ENCODE results near the gene PALB2. TPM values are rescaled to one million over a fixed set of nuclear protein-coding genes. Genes with fewer than 3 reads are reported as not detected.

PALB2 gene
- total RNA-seq, 2 experiments from 2014 or later = 3.8 to 5.1 TPM

GRCh38 chr16:23608194-23608593 lies 32.9 kb downstream of the PALB2 start:
- H3K27ac Mint-ChIP-seq = no peak overlapping the region
- ChIA-PET CTCF (no interaction called here), POLR2A (no interaction called here)
- H3K9me3 Mint-ChIP-seq = no peaks in the 10 kb centered on the region
- no peaks in the 10 kb centered on the region for H3K9me3 ChIP-seq (ENCODE audit: control insufficient read depth in 1 of 2, insufficient read depth in 1 of 2, low read length in 2 of 2)
- H3K27me3 ChIP-seq (ENCODE audit: control insufficient read depth in 1 of 2, insufficient read depth in 2 of 2, low read length in 2 of 2) = no peaks in the 10 kb centered on the region
- no peak for TF ChIP-seq CTCF (IDR thresholded peaks at IDR 0.05)
- intact Hi-C loops (cut with DNase I, micrococcal nuclease) = no loop called here
- ATAC-seq (ENCODE audit: poor library complexity) = no peak
- peaks cover 25% of the 10 kb centered on the region for H3K36me3 ChIP-seq (ENCODE audit: insufficient read depth, low read length)
- no peaks in the 10 kb centered on the region for H3K4me1 Mint-ChIP-seq (ENCODE audit: low read depth)
- no peak overlapping the region for H3K4me3 ChIP-seq (ENCODE audit: low read length)
- H3K36me3 Mint-ChIP-seq (ENCODE audit: low read depth) = peaks cover 37% of the 10 kb centered on the region
- H3K27me3 Mint-ChIP-seq = no peaks in the 10 kb centered on the region
- no peak for DNase-seq
- no peaks in the 10 kb centered on the region for H3K4me1 ChIP-seq (ENCODE audit: insufficient read depth, low read length)
- H3K27ac ChIP-seq (ENCODE audit: low read depth in 1 of 2, low read length in 2 of 2) = no peak overlapping the region
- no peak overlapping the region for H3K4me3 Mint-ChIP-seq

GRCh38 chr16:23607726-23608125 lies 33.4 kb downstream of the PALB2 start:
- H3K4me1 Mint-ChIP-seq (ENCODE audit: low read depth) = no peaks in the 10 kb centered on the region
- Histone ChIP-seq H3K27me3 (ENCODE audit: control insufficient read depth in 1 of 2, insufficient read depth in 2 of 2, low read length in 2 of 2) (no peaks in the 10 kb centered on the region), H3K4me1 (ENCODE audit: insufficient read depth, low read length) (no peaks in the 10 kb centered on the region), H3K9me3 (ENCODE audit: control insufficient read depth in 1 of 2, insufficient read depth in 1 of 2, low read length in 2 of 2) (no peaks in the 10 kb centered on the region), H3K4me3 (ENCODE audit: low read length) (no peak overlapping the region), H3K27ac (ENCODE audit: low read depth in 1 of 2, low read length in 2 of 2) (no peak overlapping the region), H3K36me3 (ENCODE audit: insufficient read depth, low read length) (peaks cover 25% of the 10 kb centered on the region)
- CTCF ChIA-PET = interaction anchor here (0.7 kb wide), 1 partner anchor 78 kb away, joined by 3 read pairs; no protein-coding TSS in a partner anchor
- H3K36me3 Mint-ChIP-seq (ENCODE audit: low read depth) = peaks cover 40% of the 10 kb centered on the region
- no peak for ATAC-seq (ENCODE audit: poor library complexity)
- no peak overlapping the region for H3K27ac Mint-ChIP-seq
- no peak for TF ChIP-seq CTCF (IDR thresholded peaks at IDR 0.05)
- intact Hi-C loops (cut with DNase I, micrococcal nuclease) = no loop called here
- H3K9me3 Mint-ChIP-seq = no peaks in the 10 kb centered on the region
- no peaks in the 10 kb centered on the region for H3K27me3 Mint-ChIP-seq
- DNase-seq = no peak
- POLR2A ChIA-PET = no interaction called here
- H3K4me3 Mint-ChIP-seq = no peak overlapping the region

GRCh38 chr16:23597003-23597756 lies 43.9 kb downstream of the PALB2 start:
- CTCF ChIA-PET = interaction anchor here (0.7 to 1.7 kb wide), 7 partner anchors 15 to 144 kb away, joined by 3 to 13 read pairs (median 3); partner anchors contain the start of genes COG7, DCTN5, EARS2 and PALB2
- intact Hi-C loops (cut with DNase I, micrococcal nuclease) = loop anchor here in 1 of 2 experiments (2.0 kb wide), 2 partner anchors 44 to 86 kb away; partner anchors contain the start of genes DCTN5, GGA2 and PALB2
- POLR2A ChIA-PET = interaction anchor here (0.7 to 1.5 kb wide), 5 partner anchors 16 to 160 kb away, joined by 3 to 6 read pairs (median 4); partner anchors contain the start of genes DCTN5, EARS2, PALB2 and UBFD1
- Histone ChIP-seq H3K4me3 (ENCODE audit: low read length) (no peak overlapping the region), H3K9me3 (ENCODE audit: control insufficient read depth in 1 of 2, insufficient read depth in 1 of 2, low read length in 2 of 2) (no peaks in the 10 kb centered on the region), H3K27ac (ENCODE audit: low read depth in 1 of 2, low read length in 2 of 2) (no peak overlapping the region), H3K4me1 (ENCODE audit: insufficient read depth, low read length) (peaks cover 33% of the 10 kb centered on the region), H3K27me3 (ENCODE audit: control insufficient read depth in 1 of 2, insufficient read depth in 2 of 2, low read length in 2 of 2) (no peaks in the 10 kb centered on the region), H3K36me3 (ENCODE audit: insufficient read depth, low read length) (peaks cover 11% of the 10 kb centered on the region)
- Mint-ChIP-seq H3K4me3 (peak overlapping the region; percentile 67), H3K4me1 (ENCODE audit: low read depth) (peaks cover 27% of the 10 kb centered on the region), H3K36me3 (ENCODE audit: low read depth) (peaks cover 17% of the 10 kb centered on the region), H3K27ac (no peak overlapping the region), H3K27me3 (no peaks in the 10 kb centered on the region), H3K9me3 (no peaks in the 10 kb centered on the region)
- ATAC-seq (ENCODE audit: poor library complexity) (no peak), DNase-seq (peak in 4 of 14 experiments; percentile 16 to 48 (median 26))
- no peak for TF ChIP-seq CTCF (IDR thresholded peaks at IDR 0.05)

Data from CD4-positive, alpha-beta T cell (primary cell).